ENCODE measurements around the gene LRRC7.
"Not testable (repeated sequence)": the region's sequence is repeated elsewhere in the genome, so short reads cannot be mapped to it uniquely, and the experiment has no call there.

LRRC7 gene

DNA sequence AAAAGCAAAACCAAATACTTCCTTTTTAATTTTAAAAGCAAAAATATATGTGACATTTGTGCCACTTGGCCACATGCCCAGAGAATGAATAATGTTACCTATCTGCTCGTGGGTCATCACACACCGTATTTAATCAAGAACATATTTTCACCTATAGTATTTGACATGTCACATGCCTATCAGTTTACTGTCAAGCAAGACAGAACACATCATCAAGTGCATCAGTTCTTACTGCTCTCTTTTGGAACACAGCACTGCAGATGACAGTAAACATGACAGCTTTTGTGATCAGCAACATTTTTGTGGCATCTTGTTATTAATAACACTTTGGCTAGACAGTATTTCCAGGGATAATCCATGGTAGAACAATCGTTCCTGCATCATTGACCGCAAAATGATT is 134.4 kb downstream of the LRRC7 start:
- no peak for DNase-seq

DNA sequence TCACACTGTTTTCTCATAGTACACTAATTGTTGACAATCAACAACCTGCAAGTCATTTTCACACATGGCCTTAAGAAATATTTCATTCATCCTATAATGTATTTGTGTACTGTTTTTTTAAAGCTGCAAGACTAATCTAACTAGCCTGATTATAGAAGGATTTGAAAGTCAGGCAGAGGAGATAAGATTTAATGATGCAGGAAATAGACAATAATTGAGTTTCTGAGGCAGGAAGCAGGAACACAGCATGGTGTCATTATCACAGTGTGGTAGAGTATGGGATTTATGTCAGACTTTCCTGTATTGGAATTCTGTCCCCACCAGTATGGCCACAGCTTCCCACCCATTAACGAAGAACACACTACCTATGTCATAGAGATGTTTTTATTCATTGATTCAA is 138.8 kb downstream of the LRRC7 start:
- no peak for DNase-seq

DNA sequence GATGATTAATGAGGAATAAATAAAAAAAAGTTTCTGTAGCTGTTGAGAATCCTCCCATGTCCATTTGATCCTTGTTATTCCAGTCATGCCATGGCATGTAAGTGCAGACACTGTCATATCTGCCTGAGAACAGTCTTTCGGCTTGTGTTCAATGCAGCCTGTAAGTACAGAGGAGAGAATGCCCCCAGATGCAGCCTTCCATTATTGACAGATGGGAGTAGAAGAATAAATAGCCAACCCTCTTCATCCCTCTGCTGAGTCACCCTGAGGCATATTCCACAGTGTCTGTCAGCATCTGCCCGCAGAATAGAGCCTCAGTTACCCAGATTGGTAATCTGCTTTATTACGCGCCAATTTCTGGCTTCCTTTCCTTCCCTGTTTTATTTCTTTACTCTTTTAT is 139.4 kb downstream of the LRRC7 start:
- no peak for DNase-seq

DNA sequence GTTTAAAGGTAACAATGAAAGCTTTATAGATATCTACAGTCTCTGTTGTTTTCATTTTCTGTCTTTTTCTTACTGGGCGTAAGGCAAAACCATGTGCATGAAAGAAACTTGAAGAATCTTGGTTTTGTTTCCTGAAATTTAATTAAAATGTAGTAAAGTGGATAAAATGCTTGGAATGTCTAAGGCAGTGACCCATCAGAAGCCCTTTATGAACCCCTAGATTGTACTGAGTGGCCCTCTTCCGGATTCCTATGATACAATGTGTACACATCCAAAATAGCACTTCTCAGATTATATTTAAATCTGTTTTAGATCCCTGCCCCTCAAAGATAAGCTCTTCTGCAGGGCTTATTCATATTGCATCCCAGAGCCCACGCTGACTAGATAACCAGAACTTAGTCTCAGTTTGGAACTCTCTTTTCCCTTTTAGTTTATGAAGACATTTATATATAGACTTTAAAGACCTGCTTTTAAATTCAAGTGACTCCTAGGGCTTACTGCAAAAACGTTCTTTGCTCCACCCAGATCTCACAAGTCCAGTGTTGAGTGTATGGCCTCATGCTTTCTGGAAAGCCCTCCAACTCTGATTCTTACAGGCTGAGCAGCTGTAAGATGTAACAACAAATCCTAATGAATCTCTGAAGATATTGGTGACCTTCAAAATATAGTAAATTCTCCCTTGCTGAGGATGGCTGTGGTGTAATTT is 142.9 kb downstream of the LRRC7 start:
- DNase-seq, result no peak

DNA sequence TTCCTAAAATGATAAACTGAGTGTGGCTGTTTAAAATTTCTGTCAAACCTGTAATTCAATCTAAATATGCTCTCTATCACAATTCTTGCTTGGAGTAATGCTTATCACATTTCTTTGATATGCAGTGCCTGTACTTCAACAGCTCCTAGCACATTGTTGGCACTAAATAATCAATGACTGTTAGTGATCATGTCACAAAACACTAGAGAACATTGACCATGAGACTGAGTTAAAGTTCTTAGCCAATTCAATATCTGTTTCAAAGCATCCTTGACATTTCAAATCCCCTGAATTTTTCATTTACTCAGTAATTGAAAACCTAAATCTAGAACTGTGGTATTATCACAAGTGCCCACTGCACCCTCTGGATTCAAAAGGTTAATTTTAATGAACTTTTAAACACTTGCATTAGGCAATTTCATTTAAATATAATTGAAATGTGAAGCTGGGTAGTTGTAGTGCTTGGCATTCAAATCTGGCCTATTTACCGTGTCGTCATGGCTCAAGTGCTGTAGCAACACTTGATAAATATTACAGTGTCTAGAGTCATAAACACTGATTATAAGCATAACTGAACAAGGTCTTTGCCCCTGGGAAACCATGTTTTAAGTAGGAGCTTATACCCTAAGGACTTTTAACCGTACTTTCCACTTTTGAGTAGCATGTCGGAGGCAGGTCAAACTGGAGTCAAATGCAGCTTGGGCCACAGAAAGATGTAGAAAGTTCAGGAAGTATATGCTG is 143.6 kb downstream of the LRRC7 start:
- no peak for DNase-seq

DNA sequence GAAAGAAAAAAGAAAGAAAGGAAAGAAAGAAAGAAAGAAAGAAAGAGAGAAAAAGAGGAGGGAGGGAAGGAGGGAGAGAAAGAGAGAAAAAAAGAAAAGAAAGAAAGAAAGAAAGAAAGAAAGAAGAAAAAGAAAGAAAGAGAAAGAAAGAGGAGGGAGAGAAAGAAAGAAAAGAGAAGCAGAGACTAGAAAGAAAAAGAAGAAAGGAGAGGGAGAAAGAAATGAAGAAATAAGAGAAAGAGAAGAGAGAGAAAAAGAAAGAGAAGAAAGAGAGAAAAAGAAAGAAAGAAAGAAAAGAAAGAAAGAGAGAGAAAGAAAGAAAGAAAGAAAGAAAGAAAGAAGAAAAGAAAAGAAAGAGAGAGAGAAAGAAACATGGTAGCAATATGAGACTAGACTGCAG is 150.1 kb downstream of the LRRC7 start:
- DNase-seq, result not testable (repeated sequence)

DNA sequence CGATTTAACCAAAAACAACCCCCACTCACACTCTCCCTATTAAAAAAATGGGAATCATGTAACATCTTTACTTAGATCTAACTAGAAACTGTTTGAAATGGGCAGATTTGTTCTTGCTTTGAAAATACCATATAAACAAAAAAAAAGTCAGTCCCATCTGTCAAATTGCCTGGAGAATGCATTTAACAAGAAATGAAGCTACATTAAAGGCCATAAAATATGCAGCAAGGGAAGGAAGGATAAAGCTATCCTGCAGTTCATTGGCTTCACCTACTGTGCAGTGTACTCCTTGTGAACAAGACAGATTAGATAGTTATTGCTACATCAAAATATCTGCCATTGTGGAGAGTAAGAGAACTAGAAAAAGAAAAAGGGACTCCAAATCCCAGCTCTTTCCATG is 160.5 kb downstream of the LRRC7 start:
- DNase-seq, result no peak

DNA sequence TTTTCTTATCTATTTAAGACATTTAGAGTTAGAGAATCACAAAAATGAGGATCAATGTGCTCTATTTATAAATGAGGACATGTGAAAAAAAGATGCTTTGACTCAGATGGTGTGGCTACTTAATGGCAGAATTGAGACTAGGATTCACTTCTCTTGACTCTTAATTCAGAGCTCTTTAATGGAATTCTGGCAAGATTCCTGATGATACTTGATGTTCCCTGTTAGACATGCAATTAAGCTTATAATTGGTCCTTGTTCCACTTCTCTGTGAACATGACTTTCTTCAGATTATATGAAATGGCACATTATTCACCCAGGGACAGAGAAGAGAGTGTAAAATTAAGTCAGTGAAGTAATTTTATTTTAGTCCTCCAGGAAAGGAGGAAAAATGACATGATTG is 165.3 kb downstream of the LRRC7 start:
- DNase-seq, result no peak

DNA sequence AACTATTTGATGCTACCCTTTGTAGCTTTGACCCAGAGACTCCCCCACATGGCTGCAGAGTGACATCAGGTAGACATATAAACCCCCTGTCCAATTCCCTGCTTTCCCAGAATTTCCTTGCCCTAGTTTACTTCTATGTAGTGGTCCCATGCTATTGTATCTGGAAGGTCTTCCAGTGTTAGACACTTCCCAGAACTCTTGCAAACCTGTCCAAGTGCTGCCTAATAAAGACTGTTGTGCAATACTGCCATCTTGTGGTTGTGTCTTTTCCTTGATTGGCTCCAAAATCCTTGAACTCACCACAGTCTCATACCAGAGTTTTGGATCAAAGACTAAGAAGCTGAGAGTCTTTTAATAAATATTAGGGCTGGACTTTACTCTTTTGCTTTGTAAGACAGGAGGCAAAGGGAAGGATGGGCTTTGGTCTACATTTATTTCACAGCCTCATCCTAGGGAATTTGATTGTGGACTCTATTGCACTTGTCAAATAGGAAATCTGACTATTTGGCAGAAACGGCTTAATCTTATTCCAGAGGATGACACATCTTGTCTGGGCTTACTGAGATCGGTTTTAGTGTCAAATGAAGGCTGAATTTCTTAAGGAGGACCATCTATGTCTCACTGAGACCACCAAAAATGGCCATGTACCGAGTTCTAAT is 169.9 kb downstream of the LRRC7 start:
- no peak for DNase-seq

DNA sequence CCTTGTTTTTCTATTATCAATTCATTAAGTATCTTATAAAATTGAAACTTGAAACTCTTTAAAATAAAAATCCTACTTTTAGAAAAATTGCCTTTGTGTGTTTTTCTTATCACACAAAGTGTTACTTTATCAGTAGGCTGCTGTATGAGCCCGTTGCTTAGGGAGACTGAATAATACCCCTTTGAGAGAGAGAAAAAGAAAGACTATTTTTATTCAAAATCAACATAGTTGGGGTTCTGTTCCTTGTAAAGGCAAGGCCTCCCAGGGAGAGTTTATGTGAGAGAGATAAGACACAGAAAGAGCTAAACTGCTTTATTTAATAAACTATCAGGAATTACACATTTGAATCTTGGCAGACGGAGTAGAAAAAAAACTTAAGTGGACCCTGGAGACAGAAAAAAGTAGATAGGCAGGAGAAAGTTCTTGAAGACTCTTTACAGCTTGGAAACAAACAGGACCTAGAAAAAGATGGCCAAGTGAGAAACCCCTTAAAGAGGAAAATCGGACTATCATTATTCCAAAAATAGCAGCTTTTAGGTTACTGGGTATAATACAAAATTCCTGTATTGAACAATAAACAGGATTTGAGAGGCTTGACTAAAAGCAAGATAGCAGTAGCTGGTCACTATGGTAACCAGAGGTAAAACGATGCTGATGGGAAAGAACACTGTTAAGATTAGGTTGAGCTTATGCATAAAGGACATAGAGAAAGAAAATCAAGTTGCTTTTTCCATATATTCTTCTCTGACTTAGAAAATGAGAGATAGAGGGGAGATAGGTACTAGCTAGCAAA is 170.9 kb downstream of the LRRC7 start:
- DNase-seq, result no peak

DNA sequence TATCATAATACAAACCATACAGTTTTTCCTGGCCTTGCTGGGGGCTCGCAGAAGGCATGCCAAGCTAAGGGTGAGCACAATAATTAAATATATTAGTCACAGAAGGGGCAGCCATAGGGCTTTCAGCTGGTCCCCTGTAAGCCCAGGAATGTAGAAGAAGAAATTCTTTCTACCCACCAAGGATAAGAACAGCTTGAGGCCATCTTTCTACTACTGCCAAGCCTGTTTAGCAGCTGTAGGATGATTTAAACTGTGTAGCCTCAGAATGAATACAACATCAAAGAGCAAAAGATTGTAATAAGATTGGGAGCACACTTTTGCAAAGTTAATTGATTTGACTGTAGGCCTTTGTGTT is 171.5 kb downstream of the LRRC7 start:
- no peak for DNase-seq

DNA sequence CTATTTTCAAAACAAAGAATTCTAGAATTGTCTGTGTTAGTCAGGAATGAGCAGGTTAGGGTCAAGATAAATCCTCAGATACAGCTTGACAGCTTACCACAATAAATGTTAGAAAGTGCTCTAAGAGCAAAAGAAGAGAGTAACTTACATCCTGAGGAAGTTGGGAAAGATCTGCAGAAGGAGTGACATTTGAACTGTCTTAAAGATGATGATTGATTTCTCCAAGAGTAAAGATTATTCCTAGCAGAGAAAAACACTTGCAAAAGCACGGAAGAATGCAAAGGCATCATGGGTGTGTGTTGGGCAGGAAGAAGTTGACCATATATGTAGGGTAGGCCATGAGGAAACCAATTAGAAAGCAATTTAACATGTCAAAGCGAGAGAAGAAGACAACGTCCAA is 175.4 kb downstream of the LRRC7 start:
- DNase-seq, result no peak

DNA sequence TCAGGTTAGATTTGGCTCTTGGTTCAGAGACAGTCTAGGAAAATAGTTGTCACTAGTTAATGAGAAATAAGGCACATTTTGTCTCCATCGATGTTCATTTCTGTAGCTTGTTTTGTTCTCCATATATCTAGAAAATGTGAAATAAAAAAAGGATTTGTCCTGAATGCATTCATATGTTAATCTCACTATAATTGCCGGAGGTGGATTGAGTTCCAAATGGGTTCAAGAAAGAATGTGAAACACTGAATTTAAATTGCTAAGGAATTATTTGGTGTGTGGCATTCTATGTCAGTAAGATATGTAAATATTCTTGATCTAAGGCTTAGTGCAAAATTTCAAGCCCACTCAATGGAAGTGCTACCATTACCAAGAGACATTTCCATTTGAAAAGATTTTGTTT is 176.7 kb downstream of the LRRC7 start:
- DNase-seq, result no peak

DNA sequence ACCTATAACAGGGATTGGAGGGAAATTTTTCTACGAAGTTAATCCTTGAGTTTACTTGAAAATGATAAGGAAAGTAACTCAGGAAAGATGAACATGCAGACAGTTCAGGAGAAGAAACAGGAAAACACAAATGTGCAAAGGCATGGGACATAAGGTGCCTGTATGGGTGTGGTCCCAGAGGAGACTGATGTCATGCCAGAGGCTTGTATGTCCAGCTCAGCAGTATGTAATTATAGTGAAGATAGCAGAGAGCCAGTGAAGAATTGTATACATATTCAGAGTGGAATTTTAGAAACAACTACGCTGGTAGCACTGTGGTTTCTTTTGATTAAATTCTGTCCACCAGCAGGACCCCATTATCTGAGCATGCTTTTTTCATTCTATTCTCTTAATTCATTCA is 179.5 kb downstream of the LRRC7 start:
- DNase-seq, result no peak

DNA sequence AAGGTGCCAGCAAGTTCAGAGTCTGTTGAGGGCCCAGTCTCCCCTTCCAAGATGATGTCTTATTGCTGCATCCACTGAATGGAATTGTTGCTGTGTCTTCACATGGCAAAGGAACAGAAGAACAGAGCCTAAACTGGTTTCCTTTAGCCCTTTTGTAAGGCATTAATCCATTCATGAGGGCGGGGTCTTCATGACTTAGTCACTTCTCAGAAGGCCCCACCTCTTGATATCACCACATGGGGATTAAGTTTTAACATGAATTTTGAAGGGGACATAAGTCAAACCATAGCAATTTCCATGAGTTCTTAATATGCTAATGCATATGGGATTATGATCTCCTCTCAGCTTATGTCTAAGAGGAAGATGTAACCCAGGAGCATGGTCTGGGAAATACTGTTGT is 182.9 kb downstream of the LRRC7 start:
- no peak for DNase-seq

DNA sequence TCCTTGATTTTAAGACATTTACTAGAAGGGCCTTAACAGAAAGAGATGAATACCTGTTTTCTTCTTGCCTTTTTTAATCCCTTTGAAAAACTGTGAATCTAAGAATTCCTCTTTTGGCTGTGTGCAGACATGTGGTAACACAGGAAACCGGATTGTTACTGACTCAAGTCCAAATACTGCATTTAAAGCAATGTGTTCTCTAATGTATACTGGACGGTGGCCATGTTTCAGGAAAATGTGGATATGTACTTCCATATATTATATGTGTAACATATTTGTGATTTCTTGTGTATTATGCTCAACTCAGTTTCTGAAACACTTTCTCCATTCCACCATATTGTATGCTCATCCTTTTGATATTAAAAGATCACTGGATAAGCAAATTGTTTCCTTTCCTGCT is 185.1 kb downstream of the LRRC7 start:
- no peak for DNase-seq

DNA sequence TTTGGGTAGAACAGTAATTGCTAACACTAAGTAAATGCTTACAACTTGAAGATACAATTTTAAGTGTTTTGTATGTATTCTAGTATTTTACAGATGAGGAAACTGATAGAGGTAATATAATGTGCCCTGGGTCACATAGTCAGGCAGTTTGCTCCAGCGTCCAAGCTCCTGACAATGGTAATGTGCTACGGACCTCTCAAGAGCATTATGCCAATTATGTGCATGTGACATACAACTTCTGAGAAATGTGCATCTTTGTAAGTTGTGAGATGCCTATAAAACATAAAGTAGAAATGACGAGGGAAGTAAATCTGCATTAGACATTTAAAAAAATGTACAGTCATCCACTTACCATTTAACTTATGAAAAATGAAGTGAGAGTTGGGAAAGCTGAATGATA is 186.8 kb downstream of the LRRC7 start:
- no peak for DNase-seq

DNA sequence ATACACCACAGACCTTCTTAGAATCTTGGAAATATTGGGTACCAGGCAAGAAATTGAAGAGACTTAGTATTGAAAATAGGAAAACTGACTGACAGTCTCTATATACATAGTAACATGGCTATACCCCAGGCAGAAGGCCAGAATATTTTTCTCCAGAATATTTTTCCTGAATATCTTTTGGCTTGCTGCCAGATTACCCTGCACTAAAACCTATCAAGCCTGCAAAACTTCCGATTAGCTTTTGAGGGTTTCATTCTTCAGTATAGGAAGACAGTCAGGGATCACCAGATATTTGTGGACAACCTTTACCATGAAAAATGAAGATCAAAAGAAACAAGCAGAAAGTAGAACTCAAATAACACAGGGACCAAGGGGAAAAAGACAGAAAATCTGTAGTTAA is 187.9 kb downstream of the LRRC7 start:
- no peak for DNase-seq

DNA sequence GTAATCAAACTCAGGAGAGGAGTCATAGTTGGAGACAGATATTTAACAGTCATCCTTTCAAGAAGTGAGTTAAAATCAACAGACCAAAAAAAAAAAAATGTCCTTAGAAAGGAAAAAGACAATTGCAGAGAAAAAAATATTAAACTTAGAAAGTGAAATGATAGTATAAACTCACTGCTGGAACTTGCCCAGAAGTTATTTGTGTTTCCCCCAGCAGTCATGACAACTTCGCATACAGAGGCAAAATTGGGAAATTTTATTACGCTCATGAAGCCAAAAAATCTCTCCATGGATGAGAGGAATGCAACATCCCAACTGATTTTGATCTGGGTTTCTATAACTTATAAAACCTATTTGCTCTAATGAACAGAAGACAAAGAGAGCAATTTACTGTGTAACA is 198.2 kb downstream of the LRRC7 start:
- no peak for DNase-seq

DNA sequence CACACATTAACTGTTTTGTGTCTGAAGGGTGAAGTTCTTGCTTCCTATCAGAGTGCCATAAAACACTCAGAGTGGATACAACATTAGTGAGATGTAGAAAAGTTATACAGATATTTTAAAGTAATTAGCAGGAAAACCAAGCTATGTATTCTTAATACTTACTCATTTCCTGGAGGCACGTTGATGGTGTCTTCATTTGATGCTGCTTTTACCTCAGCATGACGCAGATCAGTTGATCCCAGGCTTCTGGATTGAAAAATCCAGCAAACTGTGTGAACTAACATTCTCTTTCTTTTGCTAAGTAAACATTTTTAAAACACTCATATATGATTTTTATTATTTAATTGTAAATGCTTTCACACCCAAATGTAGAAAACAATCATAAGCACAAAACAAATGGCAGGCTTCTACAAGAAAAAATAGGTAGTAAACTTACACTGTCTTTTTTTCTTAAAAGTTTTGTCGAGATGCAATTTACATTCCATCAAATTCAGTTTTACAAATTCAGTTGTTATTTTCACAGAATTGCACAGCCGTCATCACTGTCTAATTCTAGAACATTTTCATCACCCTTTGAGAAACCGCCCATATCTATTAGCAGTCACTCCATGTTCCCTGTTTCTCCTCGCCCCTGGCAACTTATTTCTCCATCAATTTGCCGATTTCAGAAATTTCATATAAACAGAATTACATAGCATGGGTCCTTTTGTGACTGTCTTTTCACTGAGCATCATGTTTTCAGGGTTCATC is 198.9 kb downstream of the LRRC7 start:
- DNase-seq, result no peak

DNA sequence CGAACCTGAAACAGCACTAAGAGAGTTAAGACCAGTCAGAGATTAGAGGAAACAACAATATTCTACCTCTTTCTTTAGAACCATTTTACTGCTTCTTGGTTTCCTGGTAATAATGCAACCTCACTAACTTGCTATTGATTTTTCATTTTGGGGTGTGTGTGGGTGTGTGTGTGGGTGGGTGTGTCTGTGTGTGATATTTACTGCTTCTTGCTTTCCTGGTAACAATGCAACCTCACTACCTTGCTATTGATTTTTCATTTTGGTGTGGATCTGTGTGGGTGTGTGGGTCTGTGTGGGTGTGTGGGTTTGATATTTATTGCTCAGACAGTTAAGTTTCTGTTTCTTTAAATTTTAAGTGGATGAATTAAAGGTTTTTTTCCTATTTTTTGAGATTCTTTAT is 208.8 kb downstream of the LRRC7 start:
- no peak for DNase-seq

DNA sequence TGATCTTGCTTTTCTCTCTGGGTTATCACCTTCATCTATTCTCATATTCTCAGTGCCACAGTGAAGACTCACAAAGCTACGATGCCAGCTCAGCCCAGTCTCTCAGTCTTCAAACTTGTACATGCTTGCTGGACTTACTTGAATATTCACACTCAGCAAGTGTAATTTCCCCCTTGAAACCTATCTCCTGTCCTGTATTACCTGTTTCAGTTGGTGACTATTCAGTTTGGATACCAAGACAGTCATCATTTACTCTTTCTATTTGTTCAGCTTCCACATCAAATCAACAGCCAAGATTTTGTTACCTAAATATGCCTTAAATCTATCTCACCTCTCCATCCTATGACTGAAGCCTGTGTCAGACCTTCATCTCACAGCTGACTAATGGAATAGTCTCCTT is 209.7 kb downstream of the LRRC7 start:
- DNase-seq, result no peak

DNA sequence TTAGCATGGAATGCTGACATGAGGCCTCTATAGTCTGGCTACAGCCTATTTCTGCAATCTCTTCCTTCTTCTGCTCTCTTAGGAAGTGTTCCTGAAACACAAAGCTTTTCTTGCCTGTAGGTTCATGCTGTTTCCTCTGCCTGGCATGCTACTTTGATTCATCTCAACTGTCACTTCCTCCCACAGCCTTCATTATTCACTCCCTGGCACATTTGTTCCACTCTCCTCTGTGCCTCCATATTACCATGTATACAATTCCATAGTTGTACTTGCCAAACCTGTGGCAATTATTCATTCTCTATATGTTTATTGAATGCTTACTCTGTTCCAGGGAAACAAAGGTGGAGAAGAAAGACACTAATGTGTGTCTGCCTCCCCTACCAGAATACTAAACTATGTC is 210.2 kb downstream of the LRRC7 start:
- DNase-seq, result no peak

Measured in T-helper 9 cell (primary cell).